Measurements from ENCODE around the gene HAPLN3.

DNA sequence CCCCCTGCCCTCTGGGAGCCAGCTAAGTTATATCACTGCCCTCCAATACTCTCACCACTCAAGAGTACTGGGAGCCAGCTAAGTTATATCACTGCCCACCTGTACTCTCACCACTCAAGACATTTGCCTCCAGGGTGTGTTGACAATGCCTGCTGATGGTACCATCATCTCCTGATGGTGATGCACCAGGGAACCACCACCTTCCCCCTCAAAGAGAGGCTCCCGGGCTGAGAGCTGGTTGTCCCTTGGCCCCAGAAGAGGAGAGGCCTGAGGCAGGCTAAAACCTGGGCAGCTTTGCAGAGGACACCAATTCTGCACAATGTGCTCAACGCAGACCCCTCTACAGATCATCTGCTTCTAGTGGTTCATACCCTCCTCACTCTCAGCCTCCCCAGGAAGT is 7.5 kb upstream of the HAPLN3 start:
- TF ChIP-seq POLR2A (IDR thresholded peaks at IDR 0.05) = no peak
- TF ChIP-seq, protein P1, sequence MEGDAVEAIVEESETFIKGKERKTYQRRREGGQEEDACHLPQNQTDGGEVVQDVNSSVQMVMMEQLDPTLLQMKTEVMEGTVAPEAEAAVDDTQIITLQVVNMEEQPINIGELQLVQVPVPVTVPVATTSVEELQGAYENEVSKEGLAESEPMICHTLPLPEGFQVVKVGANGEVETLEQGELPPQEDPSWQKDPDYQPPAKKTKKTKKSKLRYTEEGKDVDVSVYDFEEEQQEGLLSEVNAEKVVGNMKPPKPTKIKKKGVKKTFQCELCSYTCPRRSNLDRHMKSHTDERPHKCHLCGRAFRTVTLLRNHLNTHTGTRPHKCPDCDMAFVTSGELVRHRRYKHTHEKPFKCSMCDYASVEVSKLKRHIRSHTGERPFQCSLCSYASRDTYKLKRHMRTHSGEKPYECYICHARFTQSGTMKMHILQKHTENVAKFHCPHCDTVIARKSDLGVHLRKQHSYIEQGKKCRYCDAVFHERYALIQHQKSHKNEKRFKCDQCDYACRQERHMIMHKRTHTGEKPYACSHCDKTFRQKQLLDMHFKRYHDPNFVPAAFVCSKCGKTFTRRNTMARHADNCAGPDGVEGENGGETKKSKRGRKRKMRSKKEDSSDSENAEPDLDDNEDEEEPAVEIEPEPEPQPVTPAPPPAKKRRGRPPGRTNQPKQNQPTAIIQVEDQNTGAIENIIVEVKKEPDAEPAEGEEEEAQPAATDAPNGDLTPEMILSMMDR (IDR thresholded peaks at IDR 0.05) = no peak
- TF ChIP-seq POLR2AphosphoS5 (IDR thresholded peaks at IDR 0.05) = no peak

All from upper lobe of left lung (tissue), 4 donors.